Measurements from ENCODE around the gene C4orf46. TPM values are rescaled to one million over a fixed set of nuclear protein-coding genes. Genes with fewer than 3 reads are reported as not detected.

The C4orf46 gene
- total and polyA plus RNA-seq, 2 donors: 5.4 to 37.5 TPM

DNA sequence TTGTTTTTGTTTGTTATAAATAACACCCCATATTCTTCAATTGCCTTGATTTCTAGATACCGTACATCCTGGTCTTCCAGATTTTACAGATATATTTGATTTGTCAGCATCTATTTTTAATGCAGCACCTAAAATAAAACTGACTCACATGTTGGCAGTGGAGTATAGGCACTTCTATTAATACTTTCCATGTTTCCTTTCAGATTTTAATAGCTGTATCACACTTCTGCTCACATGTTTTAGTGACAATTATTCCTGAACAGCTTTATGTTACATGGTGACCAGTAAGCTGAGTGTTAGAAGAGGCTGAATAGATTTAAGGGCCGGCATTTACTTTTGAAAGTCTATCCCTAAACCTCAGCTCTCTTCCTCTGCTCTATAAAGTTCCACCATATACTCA is 46.1 kb downstream of the C4orf46 start:
- DNase-seq (ENCODE audit: extremely low spot score): no peak
- 64% methylated on average over 2 of the region's 2 CpGs for WGBS
- no peak overlapping the region for H3K4me3 ChIP-seq (ENCODE audit: low read depth, low read length)
- no peaks in the 10 kb centered on the region for H3K4me1 ChIP-seq (ENCODE audit: insufficient read depth)
- H3K36me3 ChIP-seq (ENCODE audit: insufficient read depth): no peaks in the 10 kb centered on the region
- no peak overlapping the region for H3K27ac ChIP-seq (ENCODE audit: low read depth)

DNA sequence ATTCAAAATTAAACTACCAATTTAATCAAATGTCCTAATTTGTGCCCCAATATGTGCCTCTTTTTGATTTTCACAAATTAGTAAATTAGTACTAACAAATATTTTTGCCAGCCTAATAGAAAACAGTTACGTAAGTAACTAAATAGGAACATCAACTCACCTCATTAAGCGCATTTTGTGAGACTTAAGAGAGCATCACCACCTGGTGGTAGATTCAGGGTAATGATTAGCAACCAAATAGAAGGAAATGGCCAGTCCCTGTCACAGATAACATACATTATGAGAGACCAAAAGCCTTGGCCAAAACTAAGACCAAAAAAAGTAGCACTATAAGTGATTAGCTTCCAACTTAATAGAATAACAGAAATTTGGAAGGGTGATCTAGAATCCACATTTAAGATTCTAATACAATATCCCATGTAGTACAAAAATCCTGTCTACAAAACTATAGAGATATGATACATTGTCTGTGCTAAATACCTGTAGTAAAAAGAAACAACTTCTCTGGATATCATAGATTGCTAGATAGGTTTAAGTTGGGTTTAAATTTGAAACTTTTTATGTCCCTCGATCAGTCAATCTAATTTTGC is 46.7 kb downstream of the C4orf46 start:
- Histone ChIP-seq H3K36me3 (ENCODE audit: insufficient read depth) (no peaks in the 10 kb centered on the region), H3K27ac (ENCODE audit: low read depth) (no peak overlapping the region), H3K4me1 (ENCODE audit: insufficient read depth) (no peaks in the 10 kb centered on the region), H3K4me3 (ENCODE audit: low read depth, low read length) (no peak overlapping the region)
- 29% methylated on average over 3 of the region's 3 CpGs for WGBS
- peak; percentile 23 for DNase-seq (ENCODE audit: extremely low spot score)

DNA sequence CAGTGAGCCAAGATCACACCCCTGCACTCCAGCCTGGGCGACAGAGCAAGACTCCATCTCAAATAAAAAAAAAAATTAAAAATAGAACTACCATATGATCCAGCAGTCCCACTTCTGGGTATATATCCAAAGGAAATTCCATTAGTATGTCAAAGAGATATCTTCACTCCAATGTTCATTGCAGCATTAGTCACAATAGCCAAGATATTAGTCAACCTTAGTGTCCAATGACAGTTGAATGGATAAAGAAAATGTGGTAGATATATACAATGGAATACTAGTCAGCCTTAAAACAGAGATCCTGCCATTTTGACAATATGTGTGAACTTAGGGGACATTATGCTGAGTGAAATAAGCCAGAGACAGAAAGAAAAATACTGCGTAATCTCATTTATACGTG is 49.4 kb downstream of the C4orf46 start:
- Histone ChIP-seq H3K4me3 (ENCODE audit: low read depth, low read length) (no peak overlapping the region), H3K4me1 (ENCODE audit: insufficient read depth) (no peaks in the 10 kb centered on the region), H3K36me3 (ENCODE audit: insufficient read depth) (no peaks in the 10 kb centered on the region), H3K27ac (ENCODE audit: low read depth) (no peak overlapping the region)
- DNase-seq (ENCODE audit: extremely low spot score): no peak
- WGBS: 87% methylated on average over 3 of the region's 3 CpGs

DNA sequence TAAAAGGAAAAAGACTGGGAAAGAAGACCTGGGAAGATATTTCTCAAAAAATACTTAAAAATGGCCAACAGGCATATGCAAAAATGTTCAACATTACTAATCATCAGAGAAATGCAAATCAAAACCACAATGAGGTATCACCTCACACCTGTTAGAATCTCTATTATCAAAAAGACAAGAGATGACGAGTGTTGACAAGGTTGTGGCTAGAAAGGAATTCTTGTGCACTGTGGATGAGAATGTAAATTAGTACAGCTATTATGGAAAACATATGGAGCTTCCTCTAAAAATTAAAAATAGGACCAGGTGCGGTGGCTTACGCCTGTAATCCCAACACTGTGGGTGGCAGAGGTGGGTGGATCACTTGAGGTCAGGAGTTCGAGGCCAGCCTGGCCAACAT is 50.0 kb downstream of the C4orf46 start:
- Histone ChIP-seq H3K4me3 (ENCODE audit: low read depth, low read length) (no peak overlapping the region), H3K4me1 (ENCODE audit: insufficient read depth) (no peaks in the 10 kb centered on the region), H3K36me3 (ENCODE audit: insufficient read depth) (no peaks in the 10 kb centered on the region), H3K27ac (ENCODE audit: low read depth) (no peak overlapping the region)
- no peak for DNase-seq (ENCODE audit: extremely low spot score)
- 89% methylated on average over 4 of the region's 4 CpGs for WGBS

DNA sequence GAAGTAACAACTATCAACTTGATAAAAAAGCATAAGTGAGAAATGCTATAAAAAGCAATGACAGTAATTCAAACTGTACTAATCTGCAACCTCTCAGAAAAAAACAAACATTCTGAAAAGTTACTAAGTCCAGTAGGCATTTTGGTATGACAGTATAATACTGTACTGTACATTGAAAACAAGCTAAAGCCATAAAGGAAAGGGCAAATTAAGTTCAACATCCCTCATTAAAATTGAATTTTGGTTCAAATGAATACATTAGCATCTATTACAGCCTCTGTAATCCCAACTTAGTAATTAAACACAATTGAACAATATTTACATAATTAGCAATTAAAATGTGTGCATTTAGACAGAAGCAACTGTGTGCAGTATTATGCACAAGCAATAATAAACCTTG is 53.7 kb downstream of the C4orf46 start:
- H3K4me3 ChIP-seq (ENCODE audit: low read depth, low read length): no peak overlapping the region
- H3K36me3 ChIP-seq (ENCODE audit: insufficient read depth): no peaks in the 10 kb centered on the region
- DNase-seq (ENCODE audit: extremely low spot score): no peak
- no peak overlapping the region for H3K27ac ChIP-seq (ENCODE audit: low read depth)
- H3K4me1 ChIP-seq (ENCODE audit: insufficient read depth): no peaks in the 10 kb centered on the region

Small RNA genes within 50 kb of the gene (small RNA-seq; reads per million reads assigned to genes)
- not detected for gene RF00012

Other genes with a start within 250 kb of the C4orf46 start
- 1.2 TPM for gene RXFP1, start 150.0 kb downstream of the C4orf46 start, total RNA-seq
- gene RXFP1, start 150.0 kb downstream of the C4orf46 start, polyA plus RNA-seq: 0.03 TPM
- 41.2 TPM for gene ETFDH, start 409 bp upstream of the C4orf46 start, total RNA-seq
- gene ETFDH, start 409 bp upstream of the C4orf46 start, polyA plus RNA-seq: 17.0 TPM
- 38.2 TPM for gene PPID, start 51.5 kb upstream of the C4orf46 start, total RNA-seq
- 26.1 TPM for gene PPID, start 51.5 kb upstream of the C4orf46 start, polyA plus RNA-seq
- gene FNIP2, start 97.1 kb upstream of the C4orf46 start, total RNA-seq: 54.0 TPM
- 15.6 TPM for gene FNIP2, start 97.1 kb upstream of the C4orf46 start, polyA plus RNA-seq